Neural cell (in vitro differentiated cells): ENCODE measurements around the gene MGAT5B.

Source experiments
- EP300 ChIP-seq: fragments of 450-650 bp; conservative IDR thresholded peaks from 2 replicates; pipeline ENCODE4 v1.6.1; 2014; ENCODE audit warnings: antibody characterized with exemption, mild to moderate bottlenecking, moderate library complexity; ENCODE audit not compliant: poor library complexity, severe bottlenecking
- EZH2 ChIP-seq: fragments of 200-600, 300-800 bp; shearing (Covaris generic), sonication (generic); IDR thresholded peaks from 2 replicates; pipeline ENCODE4 v1.6.1; 2014; ENCODE audit warnings: antibody characterized with exemption, low read length, borderline replicate concordance, mild to moderate bottlenecking; ENCODE audit not compliant: insufficient read depth, poor library complexity, severe bottlenecking
- POLR2AphosphoS5 ChIP-seq: IDR thresholded peaks from 2 replicates; pipeline ENCODE4 v1.6.1; 2012
- RAD21 ChIP-seq: fragments of 450-650 bp; conservative IDR thresholded peaks from 2 replicates; pipeline ENCODE4 v1.6.1; 2014; ENCODE audit warnings: antibody characterized with exemption, mild to moderate bottlenecking, moderate library complexity
- SMC3 ChIP-seq: fragments of 450-650 bp; conservative IDR thresholded peaks from 2 replicates; pipeline ENCODE4 v1.6.1; 2014; ENCODE audit warnings: antibody characterized with exemption, mild to moderate bottlenecking, moderate library complexity; ENCODE audit not compliant: poor library complexity
- TAF1 ChIP-seq: IDR thresholded peaks from 2 replicates; pipeline ENCODE4 v1.6.1; 2012; ENCODE audit warnings: low read depth
- TF ChIP-seq, protein P1 (sequence below): fragments of 450-650 bp; IDR thresholded peaks from 2 replicates; pipeline ENCODE4 v1.5.1; 2014; ENCODE audit warnings: antibody characterized with exemption, mild to moderate bottlenecking, moderate library complexity; ENCODE audit not compliant: poor library complexity, severe bottlenecking

DNA sequence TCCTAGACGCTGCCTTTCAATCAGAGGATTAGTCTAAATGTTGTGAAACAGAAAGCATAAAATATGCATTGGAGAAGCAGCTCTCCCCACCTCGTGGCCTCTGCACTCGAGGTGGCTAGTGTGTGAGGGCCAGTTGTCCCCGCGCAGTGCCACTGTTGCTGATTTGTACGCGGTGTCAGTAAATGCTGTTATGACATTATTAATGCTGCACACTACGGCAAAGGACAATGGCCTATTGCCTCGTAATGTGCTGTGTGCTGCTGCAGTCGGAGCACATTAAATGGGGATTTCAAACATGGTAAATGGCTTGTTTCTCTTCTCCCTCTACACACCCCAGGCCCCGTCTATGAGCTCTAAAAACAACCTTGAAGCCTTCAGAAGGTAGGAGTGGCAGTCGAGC lies 5.7 kb upstream of the MGAT5B start:
- no peak for TF ChIP-seq SMC3
- TF ChIP-seq RAD21, result no peak
- TF ChIP-seq, protein P1, sequence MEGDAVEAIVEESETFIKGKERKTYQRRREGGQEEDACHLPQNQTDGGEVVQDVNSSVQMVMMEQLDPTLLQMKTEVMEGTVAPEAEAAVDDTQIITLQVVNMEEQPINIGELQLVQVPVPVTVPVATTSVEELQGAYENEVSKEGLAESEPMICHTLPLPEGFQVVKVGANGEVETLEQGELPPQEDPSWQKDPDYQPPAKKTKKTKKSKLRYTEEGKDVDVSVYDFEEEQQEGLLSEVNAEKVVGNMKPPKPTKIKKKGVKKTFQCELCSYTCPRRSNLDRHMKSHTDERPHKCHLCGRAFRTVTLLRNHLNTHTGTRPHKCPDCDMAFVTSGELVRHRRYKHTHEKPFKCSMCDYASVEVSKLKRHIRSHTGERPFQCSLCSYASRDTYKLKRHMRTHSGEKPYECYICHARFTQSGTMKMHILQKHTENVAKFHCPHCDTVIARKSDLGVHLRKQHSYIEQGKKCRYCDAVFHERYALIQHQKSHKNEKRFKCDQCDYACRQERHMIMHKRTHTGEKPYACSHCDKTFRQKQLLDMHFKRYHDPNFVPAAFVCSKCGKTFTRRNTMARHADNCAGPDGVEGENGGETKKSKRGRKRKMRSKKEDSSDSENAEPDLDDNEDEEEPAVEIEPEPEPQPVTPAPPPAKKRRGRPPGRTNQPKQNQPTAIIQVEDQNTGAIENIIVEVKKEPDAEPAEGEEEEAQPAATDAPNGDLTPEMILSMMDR, result no peak
- TF ChIP-seq EZH2, result no peak
- TF ChIP-seq POLR2AphosphoS5, result peak; percentile 74
- TF ChIP-seq TAF1, result no peak
- TF ChIP-seq EP300, result peak; percentile 22
